ENCODE data around the gene MTIF2. TPM values are rescaled to one million over a fixed set of nuclear protein-coding genes. Genes with fewer than 3 reads are reported as not detected.
"Not testable (repeated sequence)": the region's sequence is repeated elsewhere in the genome, so short reads cannot be mapped to it uniquely, and the experiment has no call there.

MTIF2 gene
- total RNA-seq, 1 donor from 2014 or later, result 23.1 TPM

GRCh38 chr2:55196526-55196925 is 72.5 kb downstream of the MTIF2 start:
- no peak overlapping the region for H3K27ac ChIP-seq (ENCODE audit: low read depth, low read length)
- no peak for FAIRE-seq

GRCh38 chr2:55191888-55192287 is 77.1 kb downstream of the MTIF2 start:
- H3K27ac Mint-ChIP-seq (ENCODE audit: unreplicated experiment); H3K9ac ChIP-seq (ENCODE audit: low read length); H3K9me3 ChIP-seq (ENCODE audit: insufficient read depth, low read depth, low read length); H4K20me1 ChIP-seq (ENCODE audit: insufficient read depth, low read length); H3K27me3 ChIP-seq (ENCODE audit: insufficient read depth, low read length); H3K36me3 ChIP-seq (ENCODE audit: insufficient read depth, low read length); H3K4me3 Mint-ChIP-seq (ENCODE audit: unreplicated experiment); H3K27me3 Mint-ChIP-seq (ENCODE audit: low read depth, unreplicated experiment); DNase-seq (ENCODE audit: low read depth); H3K4me2 ChIP-seq (ENCODE audit: low read length); H3K9me3 Mint-ChIP-seq (ENCODE audit: unreplicated experiment); H3K79me2 ChIP-seq (ENCODE audit: insufficient read depth, low read length); H2AFZ ChIP-seq (ENCODE audit: low read depth, low read length); H3K4me1 Mint-ChIP-seq (ENCODE audit: low read depth, unreplicated experiment); H3K4me1 ChIP-seq (ENCODE audit: insufficient read depth, low read length); H3K27ac ChIP-seq (ENCODE audit: low read depth, low read length); FAIRE-seq; H3K4me3 ChIP-seq (ENCODE audit: insufficient read depth, low read depth, low read length): not testable (repeated sequence)
- H3K36me3 Mint-ChIP-seq (ENCODE audit: low read depth, unreplicated experiment), result peaks cover 24% of the 10 kb centered on the region

More at GRCh38 chr2:55196526-55196925, 72.5 kb downstream of the MTIF2 start:
- Mint-ChIP-seq H3K27me3 (ENCODE audit: low read depth, unreplicated experiment) (no peaks in the 10 kb centered on the region), H3K4me1 (ENCODE audit: low read depth, unreplicated experiment) (no peaks in the 10 kb centered on the region), H3K4me3 (ENCODE audit: unreplicated experiment) (no peak overlapping the region), H3K36me3 (ENCODE audit: low read depth, unreplicated experiment) (peaks cover 34% of the 10 kb centered on the region), H3K9me3 (ENCODE audit: unreplicated experiment) (peaks cover 6% of the 10 kb centered on the region), H3K27ac (ENCODE audit: unreplicated experiment) (no peak overlapping the region)
- no peak for DNase-seq (ENCODE audit: low read depth)
- Histone ChIP-seq H3K4me1 (ENCODE audit: insufficient read depth, low read length) (no peaks in the 10 kb centered on the region), H2AFZ (ENCODE audit: low read depth, low read length) (no peak overlapping the region), H3K9ac (ENCODE audit: low read length) (no peak overlapping the region), H3K27me3 (ENCODE audit: insufficient read depth, low read length) (no peaks in the 10 kb centered on the region), H3K79me2 (ENCODE audit: insufficient read depth, low read length) (no peaks in the 10 kb centered on the region), H3K4me3 (ENCODE audit: insufficient read depth, low read depth, low read length) (no peak overlapping the region), H4K20me1 (ENCODE audit: insufficient read depth, low read length) (no peaks in the 10 kb centered on the region), H3K4me2 (ENCODE audit: low read length) (no peak overlapping the region), H3K36me3 (ENCODE audit: insufficient read depth, low read length) (peaks cover 6% of the 10 kb centered on the region), H3K9me3 (ENCODE audit: insufficient read depth, low read depth, low read length) (no peaks in the 10 kb centered on the region)
- TF ChIP-seq EZH2 (IDR thresholded peaks at IDR 0.05; ENCODE audit: insufficient read depth, low read length) (no peak), CTCF (IDR thresholded peaks at IDR 0.05; ENCODE audit: insufficient read depth, low read depth, low read length) (no peak)

- not testable (repeated sequence) for H3K9ac ChIP-seq (ENCODE audit: low read length); H3K27me3 ChIP-seq (ENCODE audit: insufficient read depth, low read length); H3K4me3 Mint-ChIP-seq (ENCODE audit: unreplicated experiment); H3K4me1 ChIP-seq (ENCODE audit: insufficient read depth, low read length); H3K27me3 Mint-ChIP-seq (ENCODE audit: low read depth, unreplicated experiment); H3K27ac Mint-ChIP-seq (ENCODE audit: unreplicated experiment); H3K4me3 ChIP-seq (ENCODE audit: insufficient read depth, low read depth, low read length); H3K79me2 ChIP-seq (ENCODE audit: insufficient read depth, low read length); DNase-seq (ENCODE audit: low read depth); H3K4me1 Mint-ChIP-seq (ENCODE audit: low read depth, unreplicated experiment); H3K36me3 ChIP-seq (ENCODE audit: insufficient read depth, low read length); H4K20me1 ChIP-seq (ENCODE audit: insufficient read depth, low read length); H3K9me3 ChIP-seq (ENCODE audit: insufficient read depth, low read depth, low read length); FAIRE-seq; H3K27ac ChIP-seq (ENCODE audit: low read depth, low read length); H3K4me2 ChIP-seq (ENCODE audit: low read length); H3K9me3 Mint-ChIP-seq (ENCODE audit: unreplicated experiment); H2AFZ ChIP-seq (ENCODE audit: low read depth, low read length)
- H3K36me3 Mint-ChIP-seq (ENCODE audit: low read depth, unreplicated experiment), result peaks cover 13% of the 10 kb centered on the region
Measured at GRCh38 chr2:55186837-55187236, 82.2 kb downstream of the MTIF2 start.

Other genes with a start within 250 kb of the MTIF2 start
- gene RTN4, start 218.8 kb downstream of the MTIF2 start, total RNA-seq, result 509 and 541 TPM in 2 replicates
- gene CLHC1, start 36.9 kb downstream of the MTIF2 start, total RNA-seq, result 16.5 and 17.5 TPM in 2 replicates
- gene RPS27A, start 36.5 kb downstream of the MTIF2 start, total RNA-seq, result 746 and 840 TPM in 2 replicates
- 66.7 and 74.6 TPM in 2 replicates for gene CCDC88A, start 150.6 kb upstream of the MTIF2 start, total RNA-seq